Endodermal cell (in vitro differentiated cells): ENCODE data around the gene RAB38. TPM values are rescaled to one million over a fixed set of nuclear protein-coding genes. Genes with fewer than 3 reads are reported as not detected.

Experiments
- DNase-seq: peaks from one replicate; pipeline ENCODE4 v3.0.0-alpha.2; 2017
- H3K27ac ChIP-seq: 2 replicates; pipeline ENCODE4 v1.5.1; 2013; ENCODE audit warnings: mild to moderate bottlenecking, low read depth, low read length, moderate library complexity
- H3K27me3 ChIP-seq: 2 replicates; pipeline ENCODE4 v1.6.1; 2013; ENCODE audit warnings: mild to moderate bottlenecking, low read length, moderate library complexity; ENCODE audit not compliant: insufficient read depth, control insufficient read depth, poor library complexity, severe bottlenecking
- H3K36me3 ChIP-seq: 2 replicates; pipeline ENCODE4 v1.7.0; 2013; ENCODE audit warnings: mild to moderate bottlenecking, low read length, moderate library complexity; ENCODE audit not compliant: control insufficient read depth, insufficient read depth
- H3K4me1 ChIP-seq: one replicate; pipeline ENCODE4 v1.7.0; 2013; ENCODE audit warnings: low read length; ENCODE audit not compliant: control insufficient read depth, insufficient read depth
- H3K4me3 ChIP-seq: 2 replicates; pipeline ENCODE4 v1.5.1; 2013; ENCODE audit warnings: mild to moderate bottlenecking, low read length, moderate library complexity
- H3K9ac ChIP-seq: 2 replicates; pipeline ENCODE4 v1.6.1; 2013; ENCODE audit warnings: mild to moderate bottlenecking, low read length, moderate library complexity; ENCODE audit not compliant: poor library complexity, severe bottlenecking; ENCODE audit errors: extremely low read depth
- H3K9me3 ChIP-seq: 2 replicates; pipeline ENCODE4 v1.6.1; 2013; ENCODE audit warnings: mild to moderate bottlenecking, low read length, moderate library complexity; ENCODE audit not compliant: control insufficient read depth
- H3K27ac Mint-ChIP-seq: 2 replicates; pipeline ENCODE4 v1.8.0; 2020; ENCODE audit warnings: mixed read lengths
- H3K27me3 Mint-ChIP-seq: 2 replicates; pipeline ENCODE4 v1.8.0; 2021; ENCODE audit warnings: mild to moderate bottlenecking, mixed read lengths; ENCODE audit not compliant: insufficient read depth
- H3K36me3 Mint-ChIP-seq: 2 replicates; pipeline ENCODE4 v1.8.0; 2020; ENCODE audit warnings: low read depth, mixed read lengths
- H3K4me1 Mint-ChIP-seq: 2 replicates; pipeline ENCODE4 v1.8.0; 2020; ENCODE audit warnings: mixed read lengths
- H3K4me3 Mint-ChIP-seq: 2 replicates; pipeline ENCODE4 v1.8.0; 2020; ENCODE audit warnings: mild to moderate bottlenecking, moderate library complexity, mixed read lengths
- H3K9me3 Mint-ChIP-seq: 2 replicates; pipeline ENCODE4 v1.8.0; 2020; ENCODE audit warnings: mild to moderate bottlenecking, mixed read lengths
- WGBS, 2 experiments: methylation state at CpG; one replicate each; pipeline versions ENCODE4 v1.1.5 to v1.1.7; 2013; ENCODE audit warnings: missing lambda C conversion rate in 2 of 2, mixed read lengths in 1 of 2; ENCODE audit not compliant: insufficient coverage in 1 of 2, insufficient read length in 1 of 2; 5-methylcytosine and 5-hydroxymethylcytosine counted together
- total RNA-seq, 2 donors: library from RNA; stranded (reverse); fragmentation: NEBNext Ultra II Directional in 1 of 2; extraction: Animal tissue kit (Norgen Biotek cat#: 25700) in 1 of 2; gene quantifications; 2 replicates in 1 of 2; 3 replicates in 1 of 2; pipeline ENCODE4 v1.2.1, GENCODE V29; 2021
- TF ChIP-seq, protein P1 (sequence below): fragments of 200-600 bp; sonication (generic); conservative IDR thresholded peaks from 2 replicates; pipeline ENCODE4 v1.5.0; 2021; ENCODE audit warnings: antibody characterized with exemption, mild to moderate bottlenecking

Gene RAB38
- total RNA-seq, 2 donors from 2014 or later, result 12.3 to 15.0 TPM

DNA sequence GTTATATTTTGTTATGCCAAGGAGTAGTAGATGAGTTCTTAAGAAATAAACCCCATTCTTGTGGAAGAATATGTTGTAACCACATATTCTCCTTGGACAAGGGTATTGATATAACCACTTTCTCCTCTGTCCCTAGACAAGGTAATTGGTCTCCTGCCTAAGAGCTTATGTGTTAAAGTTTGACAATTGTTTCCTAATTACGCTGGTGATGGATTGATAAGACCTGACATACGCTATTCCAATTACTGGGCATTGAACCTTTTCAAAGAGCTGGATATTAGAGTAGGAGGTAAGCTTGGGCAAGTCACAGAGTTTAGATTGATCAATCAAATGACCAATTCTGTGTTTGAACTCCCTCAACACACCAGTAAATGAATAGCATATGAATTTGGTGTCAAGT lies 88.9 kb downstream of the RAB38 start:
- H3K4me1 ChIP-seq, result no peaks in the 10 kb centered on the region
- no peak overlapping the region for H3K9ac ChIP-seq
- DNase-seq, result no peak
- no peak overlapping the region for H3K27ac ChIP-seq
- Mint-ChIP-seq H3K36me3 (no peaks in the 10 kb centered on the region), H3K9me3 (peaks cover 2% of the 10 kb centered on the region), H3K4me3 (no peak overlapping the region), H3K4me1 (no peaks in the 10 kb centered on the region), H3K27ac (no peak overlapping the region), H3K27me3 (no peaks in the 10 kb centered on the region)
- TF ChIP-seq, protein P1, sequence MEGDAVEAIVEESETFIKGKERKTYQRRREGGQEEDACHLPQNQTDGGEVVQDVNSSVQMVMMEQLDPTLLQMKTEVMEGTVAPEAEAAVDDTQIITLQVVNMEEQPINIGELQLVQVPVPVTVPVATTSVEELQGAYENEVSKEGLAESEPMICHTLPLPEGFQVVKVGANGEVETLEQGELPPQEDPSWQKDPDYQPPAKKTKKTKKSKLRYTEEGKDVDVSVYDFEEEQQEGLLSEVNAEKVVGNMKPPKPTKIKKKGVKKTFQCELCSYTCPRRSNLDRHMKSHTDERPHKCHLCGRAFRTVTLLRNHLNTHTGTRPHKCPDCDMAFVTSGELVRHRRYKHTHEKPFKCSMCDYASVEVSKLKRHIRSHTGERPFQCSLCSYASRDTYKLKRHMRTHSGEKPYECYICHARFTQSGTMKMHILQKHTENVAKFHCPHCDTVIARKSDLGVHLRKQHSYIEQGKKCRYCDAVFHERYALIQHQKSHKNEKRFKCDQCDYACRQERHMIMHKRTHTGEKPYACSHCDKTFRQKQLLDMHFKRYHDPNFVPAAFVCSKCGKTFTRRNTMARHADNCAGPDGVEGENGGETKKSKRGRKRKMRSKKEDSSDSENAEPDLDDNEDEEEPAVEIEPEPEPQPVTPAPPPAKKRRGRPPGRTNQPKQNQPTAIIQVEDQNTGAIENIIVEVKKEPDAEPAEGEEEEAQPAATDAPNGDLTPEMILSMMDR, result no peak
- 97 to 100% methylated on average over 2 of the region's 2 CpGs for WGBS, 2 experiments
- H3K36me3 ChIP-seq, result no peaks in the 10 kb centered on the region
- H3K9me3 ChIP-seq, result no peaks in the 10 kb centered on the region
- no peaks in the 10 kb centered on the region for H3K27me3 ChIP-seq
- no peak overlapping the region for H3K4me3 ChIP-seq

DNA sequence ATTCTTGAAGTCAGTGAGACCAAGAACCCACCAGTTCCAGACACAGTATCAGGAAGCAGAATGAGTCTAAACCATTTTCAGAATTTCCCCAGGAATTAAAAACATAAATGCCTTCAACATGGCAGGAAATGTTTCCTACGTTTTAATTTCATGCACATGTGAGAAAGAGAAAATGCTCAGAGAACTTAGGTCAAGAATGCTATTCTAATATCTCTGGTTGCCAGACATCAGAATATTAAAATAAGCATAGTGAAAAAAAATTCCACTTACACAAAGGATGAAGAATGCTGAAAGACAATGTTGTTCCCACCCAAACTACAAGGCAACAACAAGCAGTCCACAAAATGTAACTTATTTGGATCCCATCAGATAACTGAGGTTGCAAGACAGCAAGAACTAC lies 104.8 kb downstream of the RAB38 start:
- Histone ChIP-seq H3K4me1 (no peaks in the 10 kb centered on the region), H3K27ac (no peak overlapping the region), H3K9me3 (no peaks in the 10 kb centered on the region), H3K27me3 (no peaks in the 10 kb centered on the region), H3K36me3 (no peaks in the 10 kb centered on the region), H3K9ac (no peak overlapping the region), H3K4me3 (no peak overlapping the region)
- TF ChIP-seq, protein P1, result no peak
- peaks cover 20% of the 10 kb centered on the region for H3K9me3 Mint-ChIP-seq
- no peaks in the 10 kb centered on the region for H3K27me3 Mint-ChIP-seq
- H3K27ac Mint-ChIP-seq, result no peak overlapping the region
- H3K36me3 Mint-ChIP-seq, result peaks cover 2% of the 10 kb centered on the region
- H3K4me1 Mint-ChIP-seq, result no peaks in the 10 kb centered on the region
- DNase-seq, result no peak
- H3K4me3 Mint-ChIP-seq, result no peak overlapping the region
- WGBS, 2 experiments, result 67% methylated on average over 1 of the region's 1 CpG; no CpG with 5 or more reads in 1 of the 2 experiments

DNA sequence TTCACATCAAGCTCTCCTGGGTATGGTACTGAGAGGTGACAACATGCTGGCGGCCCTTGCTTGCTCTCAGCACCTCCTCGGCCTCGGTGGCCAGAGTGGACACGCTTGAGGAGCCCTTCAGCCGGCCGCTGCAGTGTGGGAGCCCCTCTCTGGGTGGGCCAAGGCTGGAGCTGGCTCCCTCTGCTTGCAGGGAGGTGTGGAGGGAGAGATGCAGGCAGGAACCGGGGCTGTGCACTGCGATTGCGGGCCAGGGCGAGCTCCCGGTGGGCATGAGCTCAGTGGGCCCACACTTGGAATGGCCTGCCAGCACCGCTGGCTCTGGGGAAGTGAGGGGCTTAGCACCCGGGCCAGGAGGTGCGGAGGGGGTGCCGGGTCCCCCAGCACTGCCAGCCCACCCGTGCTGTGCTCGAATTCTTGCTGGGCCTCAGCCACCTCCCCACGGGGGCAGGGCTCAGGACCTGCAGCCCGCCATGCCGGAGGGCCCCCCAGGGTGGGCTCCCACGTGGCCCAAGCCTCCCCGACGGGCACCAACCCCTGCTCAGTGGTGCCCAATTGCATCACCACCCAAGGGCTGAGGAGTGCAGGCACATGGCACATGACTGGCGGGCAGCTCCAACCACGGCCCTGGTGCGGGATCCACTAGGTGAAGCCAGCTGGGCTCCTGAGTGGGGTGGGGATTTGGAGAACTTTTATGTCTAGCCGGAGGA lies 106.2 kb downstream of the RAB38 start:
- H3K9me3 ChIP-seq, result no peaks in the 10 kb centered on the region
- no peak overlapping the region for H3K27ac ChIP-seq
- no peaks in the 10 kb centered on the region for H3K27me3 Mint-ChIP-seq
- TF ChIP-seq, protein P1, result no peak
- peaks cover 2% of the 10 kb centered on the region for H3K36me3 Mint-ChIP-seq
- no peak overlapping the region for H3K9ac ChIP-seq
- H3K4me1 Mint-ChIP-seq, result no peaks in the 10 kb centered on the region
- H3K4me3 ChIP-seq, result no peak overlapping the region
- peaks cover 20% of the 10 kb centered on the region for H3K9me3 Mint-ChIP-seq
- H3K27ac Mint-ChIP-seq, result no peak overlapping the region
- H3K4me1 ChIP-seq, result no peaks in the 10 kb centered on the region
- no peaks in the 10 kb centered on the region for H3K36me3 ChIP-seq
- H3K4me3 Mint-ChIP-seq, result no peak overlapping the region
- H3K27me3 ChIP-seq, result no peaks in the 10 kb centered on the region
- DNase-seq, result no peak
- 91 to 97% methylated on average over 12 to 27 of the region's 27 CpGs for WGBS, 2 experiments
